Activated T-helper 1 cell treated with anti-CD3 and anti-CD28 coated beads, Interleukin-12 subunit alpha, Interleukin-12 subunit beta, Interleukin-2, Interleukin-4 antibody, amounts not matched to agents 30 ng/mL and 10 ng/mL and 1 ng/mL, durations not matched to agents 14 hours and 24 hours and 36 hours (primary cell): ENCODE data around the gene EMB. TPM values are rescaled to one million over a fixed set of nuclear protein-coding genes. Genes with fewer than 3 reads are reported as not detected.
"Not testable (repeated sequence)": the region's sequence is repeated elsewhere in the genome, so short reads cannot be mapped to it uniquely, and the experiment has no call there.

Experiments
- DNase-seq: peaks from one replicate; pipeline ENCODE4 v3.0.0; 2021; ENCODE audit warnings: low spot score
- H3K27ac Mint-ChIP-seq: one replicate; pipeline ENCODE4 v1.8.0; 2021; ENCODE audit warnings: mild to moderate bottlenecking, mixed read lengths
- H3K27me3 Mint-ChIP-seq: one replicate; pipeline ENCODE4 v1.8.0; 2022; ENCODE audit warnings: mild to moderate bottlenecking, moderate library complexity, mixed read lengths; ENCODE audit not compliant: insufficient read depth
- H3K36me3 Mint-ChIP-seq: one replicate; pipeline ENCODE4 v1.8.0; 2021; ENCODE audit warnings: low read depth, mixed read lengths
- H3K4me1 Mint-ChIP-seq: one replicate; pipeline ENCODE4 v1.8.0; 2021; ENCODE audit warnings: low read depth, mixed read lengths
- H3K4me3 Mint-ChIP-seq: one replicate; pipeline ENCODE4 v1.8.0; 2021; ENCODE audit warnings: mild to moderate bottlenecking, moderate library complexity, mixed read lengths
- H3K9me3 Mint-ChIP-seq: one replicate; pipeline ENCODE4 v1.8.0; 2021; ENCODE audit warnings: mixed read lengths
- intact Hi-C: fragments of 100-400 bp; cut with micrococcal nuclease; formaldehyde crosslinking; loops from one replicate; pipeline ENCODE4 v1.15.1; 2024
- total RNA-seq: library from RNA; stranded (reverse); gene quantifications from 2 replicates; pipeline ENCODE4 v1.2.3, GENCODE V29; 2022

EMB gene
- total RNA-seq, 1 donor from 2014 or later: 81.8 TPM

DNA sequence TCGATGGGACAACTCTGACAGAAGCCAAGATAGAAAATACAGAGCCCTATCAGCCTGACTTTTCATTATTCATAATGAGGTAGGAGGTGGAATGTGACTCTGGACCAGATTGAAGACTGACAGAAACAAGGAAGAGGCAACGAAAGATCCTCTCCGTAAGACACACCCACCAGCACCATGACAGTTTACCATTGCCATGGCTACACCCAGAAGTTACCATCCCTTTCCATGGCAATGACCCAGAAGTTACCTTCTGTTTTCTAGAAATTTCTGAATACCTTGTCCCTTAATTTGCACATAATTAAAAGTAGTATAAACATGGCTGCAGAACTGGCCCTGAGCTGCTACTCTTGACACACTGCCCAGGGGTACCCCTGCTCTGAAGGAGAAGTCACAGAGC, 24.5 kb downstream of the EMB start:
- not testable (repeated sequence) for H3K27me3 Mint-ChIP-seq, DNase-seq, H3K4me3 Mint-ChIP-seq
- Mint-ChIP-seq H3K4me1 (peaks cover 67% of the 10 kb centered on the region), H3K27ac (peak overlapping the region; percentile 37), H3K9me3 (peaks cover 10% of the 10 kb centered on the region), H3K36me3 (peaks cover 32% of the 10 kb centered on the region)
- intact Hi-C loops: loop anchor here (2.0 kb wide), 1 partner anchor 24 kb away; the partner anchor contains the start of gene EMB

DNA sequence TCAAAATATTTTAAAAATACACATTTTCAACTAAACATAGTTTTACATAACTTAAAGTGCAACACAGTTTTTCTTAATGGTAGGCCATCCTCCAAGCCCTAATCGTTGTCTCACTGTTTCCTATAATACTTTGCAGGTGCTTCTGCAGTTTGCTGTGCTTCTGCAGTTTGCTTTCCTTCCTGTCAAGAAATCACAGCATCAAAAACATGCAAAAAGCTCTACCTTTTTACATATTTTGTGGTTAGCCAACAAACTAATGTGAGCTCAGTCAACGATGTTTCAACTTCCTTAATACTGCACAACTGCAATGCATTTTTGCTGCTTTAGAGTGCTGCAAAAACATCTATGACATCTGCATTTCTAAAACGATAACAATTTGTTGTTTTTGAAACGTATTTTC, 25.2 kb downstream of the EMB start:
- peaks cover 30% of the 10 kb centered on the region for H3K36me3 Mint-ChIP-seq
- H3K9me3 Mint-ChIP-seq: peaks cover 8% of the 10 kb centered on the region
- H3K4me3 Mint-ChIP-seq: peak overlapping the region; percentile 12
- intact Hi-C loops: loop anchor here (2.0 kb wide), 1 partner anchor 25 kb away; the partner anchor contains the start of gene EMB
- H3K27me3 Mint-ChIP-seq: no peaks in the 10 kb centered on the region
- DNase-seq: peak; percentile 28
- H3K27ac Mint-ChIP-seq: no peak overlapping the region
- H3K4me1 Mint-ChIP-seq: peaks cover 67% of the 10 kb centered on the region

DNA sequence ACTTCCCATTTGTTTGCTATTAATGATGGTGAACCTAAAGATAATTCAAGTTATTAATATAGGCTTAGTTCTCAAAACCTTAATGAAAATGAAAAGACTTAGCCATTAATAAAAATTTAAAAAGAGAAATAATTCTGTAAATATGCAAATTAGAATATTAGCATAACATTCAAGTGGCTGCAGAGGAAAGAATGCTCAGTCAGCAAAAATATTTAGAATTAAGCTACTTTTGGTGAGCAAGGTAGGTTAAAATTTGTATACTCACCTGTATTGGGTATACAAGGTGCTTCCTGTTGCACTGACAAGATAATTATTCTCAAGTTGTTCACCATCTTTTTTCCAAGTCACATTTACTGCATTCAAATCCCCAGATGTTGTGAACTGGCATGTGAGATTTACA, 30.2 kb downstream of the EMB start:
- H3K27ac Mint-ChIP-seq, H3K9me3 Mint-ChIP-seq, H3K27me3 Mint-ChIP-seq, DNase-seq, intact Hi-C loops, H3K4me3 Mint-ChIP-seq: not testable (repeated sequence)
- Mint-ChIP-seq H3K4me1 (peaks cover 27% of the 10 kb centered on the region), H3K36me3 (peaks cover 35% of the 10 kb centered on the region)

DNA sequence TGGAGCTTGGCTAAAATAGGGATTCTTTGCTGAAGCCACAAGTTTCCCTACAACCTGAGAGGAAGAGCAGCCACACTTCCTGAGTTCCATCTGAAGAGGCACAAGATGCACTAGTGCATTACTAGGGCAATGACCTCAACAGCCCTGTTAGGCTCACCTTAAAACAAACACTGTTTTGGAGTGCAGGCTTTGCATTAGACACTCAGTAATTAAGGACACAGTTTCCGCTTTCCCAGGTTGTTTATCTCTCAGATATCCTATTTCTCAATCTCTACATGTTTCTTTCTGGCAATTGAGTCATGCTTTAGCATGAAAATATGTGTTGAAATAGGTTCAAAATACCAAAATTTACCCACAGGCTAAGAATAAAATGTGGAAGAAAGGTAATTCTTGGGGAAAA, 34.2 kb downstream of the EMB start:
- Mint-ChIP-seq H3K36me3 (peaks cover 37% of the 10 kb centered on the region), H3K9me3 (no peaks in the 10 kb centered on the region), H3K27ac (no peak overlapping the region), H3K27me3 (no peaks in the 10 kb centered on the region), H3K4me3 (no peak overlapping the region), H3K4me1 (no peaks in the 10 kb centered on the region)
- no peak for DNase-seq
- intact Hi-C loops: no loop called here

DNA sequence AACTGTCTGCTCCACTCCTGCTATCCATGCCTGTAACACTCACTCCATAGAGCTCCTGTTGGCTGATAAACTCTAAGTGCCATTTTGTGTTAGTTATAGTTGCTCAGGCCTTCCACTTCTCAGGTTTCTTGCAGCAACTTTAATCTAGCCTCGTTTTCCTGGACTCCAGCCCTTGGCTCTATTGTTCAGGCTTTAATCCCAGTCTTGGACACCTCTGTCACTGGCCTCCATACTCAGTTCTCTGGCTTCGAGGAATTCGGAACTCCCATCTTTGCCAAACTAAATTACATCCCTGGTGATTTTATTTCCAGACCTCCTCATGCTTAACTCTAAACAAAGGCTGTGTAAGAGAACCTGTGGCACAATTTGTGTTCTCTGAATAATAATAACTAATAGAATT, 39.8 kb downstream of the EMB start:
- H3K27me3 Mint-ChIP-seq: no peaks in the 10 kb centered on the region
- H3K4me3 Mint-ChIP-seq: no peak overlapping the region
- H3K4me1 Mint-ChIP-seq: peaks cover 5% of the 10 kb centered on the region
- H3K9me3 Mint-ChIP-seq: no peaks in the 10 kb centered on the region
- H3K27ac Mint-ChIP-seq: no peak overlapping the region
- intact Hi-C loops: no loop called here
- no peak for DNase-seq
- H3K36me3 Mint-ChIP-seq: peaks cover 36% of the 10 kb centered on the region

DNA sequence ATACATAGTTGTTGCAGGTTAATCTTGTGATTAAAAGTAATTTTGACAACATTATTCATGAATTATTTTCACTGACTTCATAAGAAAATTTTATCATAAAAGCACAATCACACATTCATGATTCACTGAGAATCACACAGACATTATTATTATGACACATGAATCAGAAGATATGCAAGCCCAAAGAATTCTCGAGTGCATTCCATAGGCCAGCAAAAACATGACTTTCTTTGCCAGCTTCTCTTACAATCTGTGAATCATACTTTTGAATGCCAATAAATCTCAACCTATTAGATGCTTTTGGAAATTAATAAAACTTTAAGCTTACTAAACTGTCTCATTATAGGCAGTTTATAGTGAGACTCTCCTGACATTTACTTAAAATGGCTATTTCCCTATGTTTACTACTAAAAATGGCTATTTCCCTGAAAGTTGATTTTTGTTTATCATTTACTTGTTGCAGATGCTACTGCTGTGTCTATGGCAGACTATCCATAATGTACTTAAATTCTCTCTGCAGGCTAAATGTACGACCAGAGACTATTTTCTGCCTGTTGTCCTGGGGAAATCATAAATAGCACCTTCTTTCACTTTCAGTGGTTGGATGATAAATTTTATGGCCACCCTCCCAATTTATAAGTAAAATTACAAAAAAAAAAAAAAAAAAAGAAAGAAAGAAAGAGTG, 47.0 kb downstream of the EMB start:
- H3K27ac Mint-ChIP-seq, intact Hi-C loops, H3K4me1 Mint-ChIP-seq, H3K27me3 Mint-ChIP-seq, H3K4me3 Mint-ChIP-seq, DNase-seq: not testable (repeated sequence)
- Mint-ChIP-seq H3K9me3 (peaks cover 11% of the 10 kb centered on the region), H3K36me3 (peaks cover 46% of the 10 kb centered on the region)

DNA sequence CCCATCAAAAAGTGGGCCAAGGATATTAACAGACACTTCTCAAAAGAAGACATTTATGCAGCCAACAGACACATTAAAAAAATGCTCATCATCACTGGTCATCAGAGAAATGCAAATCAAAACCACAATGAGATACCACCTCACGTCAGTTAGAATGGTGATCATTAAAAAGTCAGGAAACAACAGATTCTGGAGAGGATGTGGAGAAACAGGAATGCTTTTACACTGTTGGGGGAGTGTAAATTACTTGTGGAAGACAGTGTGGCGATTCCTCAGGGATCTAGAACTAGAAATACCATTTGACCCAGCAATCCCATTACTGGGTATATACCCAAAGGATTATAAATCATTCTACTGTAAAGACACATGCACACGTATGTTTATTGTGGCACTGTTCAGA, 48.8 kb downstream of the EMB start:
- H3K4me1 Mint-ChIP-seq, H3K4me3 Mint-ChIP-seq, intact Hi-C loops, H3K27ac Mint-ChIP-seq, DNase-seq, H3K27me3 Mint-ChIP-seq: not testable (repeated sequence)
- H3K36me3 Mint-ChIP-seq: peaks cover 58% of the 10 kb centered on the region
- H3K9me3 Mint-ChIP-seq: peaks cover 15% of the 10 kb centered on the region

DNA sequence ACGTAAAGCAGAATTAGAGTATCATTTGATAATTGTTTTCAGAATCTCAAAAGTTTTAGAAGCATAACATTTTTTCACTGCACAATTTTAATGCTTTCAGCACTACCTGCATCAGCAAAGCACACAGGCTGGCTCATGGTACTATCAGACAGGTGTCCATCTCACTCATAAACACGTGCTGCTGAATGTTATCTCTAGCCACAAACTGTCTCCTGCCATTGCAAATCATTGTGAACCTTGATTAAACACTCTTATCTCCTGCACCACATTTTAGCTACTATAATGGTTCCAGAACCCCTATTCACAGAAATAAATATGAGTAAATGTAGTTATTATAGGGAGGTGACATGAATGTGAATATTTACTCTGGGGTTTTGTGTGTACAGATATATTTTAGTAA, 56.7 kb downstream of the EMB start:
- H3K4me1 Mint-ChIP-seq, H3K27ac Mint-ChIP-seq, DNase-seq, H3K27me3 Mint-ChIP-seq, H3K9me3 Mint-ChIP-seq, H3K4me3 Mint-ChIP-seq, intact Hi-C loops: not testable (repeated sequence)
- H3K36me3 Mint-ChIP-seq: peaks cover 43% of the 10 kb centered on the region

DNA sequence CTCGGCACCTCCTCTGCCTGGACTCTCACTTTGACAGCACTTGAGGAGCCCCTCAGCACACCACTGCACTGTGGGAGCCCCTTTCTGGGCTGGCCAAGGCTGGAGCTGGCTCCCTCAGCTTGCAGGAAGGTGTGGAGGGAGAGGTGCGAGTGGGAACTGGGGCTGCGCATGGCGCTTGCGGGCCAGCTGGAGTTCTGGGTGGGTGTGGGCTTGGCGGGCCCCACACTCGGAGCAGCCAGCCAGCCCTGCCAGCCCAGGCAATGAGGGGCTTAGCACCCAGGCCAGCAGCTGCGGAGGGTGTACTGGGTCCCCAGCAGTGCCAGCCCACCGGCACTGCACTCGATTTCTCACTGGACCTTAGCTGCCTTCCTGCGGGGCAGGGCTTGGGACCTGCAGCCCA, 64.4 kb downstream of the EMB start:
- H3K4me3 Mint-ChIP-seq, DNase-seq, intact Hi-C loops, H3K27ac Mint-ChIP-seq, H3K27me3 Mint-ChIP-seq: not testable (repeated sequence)
- Mint-ChIP-seq H3K9me3 (peaks cover 13% of the 10 kb centered on the region), H3K36me3 (peaks cover 35% of the 10 kb centered on the region), H3K4me1 (peaks cover 11% of the 10 kb centered on the region)

DNA sequence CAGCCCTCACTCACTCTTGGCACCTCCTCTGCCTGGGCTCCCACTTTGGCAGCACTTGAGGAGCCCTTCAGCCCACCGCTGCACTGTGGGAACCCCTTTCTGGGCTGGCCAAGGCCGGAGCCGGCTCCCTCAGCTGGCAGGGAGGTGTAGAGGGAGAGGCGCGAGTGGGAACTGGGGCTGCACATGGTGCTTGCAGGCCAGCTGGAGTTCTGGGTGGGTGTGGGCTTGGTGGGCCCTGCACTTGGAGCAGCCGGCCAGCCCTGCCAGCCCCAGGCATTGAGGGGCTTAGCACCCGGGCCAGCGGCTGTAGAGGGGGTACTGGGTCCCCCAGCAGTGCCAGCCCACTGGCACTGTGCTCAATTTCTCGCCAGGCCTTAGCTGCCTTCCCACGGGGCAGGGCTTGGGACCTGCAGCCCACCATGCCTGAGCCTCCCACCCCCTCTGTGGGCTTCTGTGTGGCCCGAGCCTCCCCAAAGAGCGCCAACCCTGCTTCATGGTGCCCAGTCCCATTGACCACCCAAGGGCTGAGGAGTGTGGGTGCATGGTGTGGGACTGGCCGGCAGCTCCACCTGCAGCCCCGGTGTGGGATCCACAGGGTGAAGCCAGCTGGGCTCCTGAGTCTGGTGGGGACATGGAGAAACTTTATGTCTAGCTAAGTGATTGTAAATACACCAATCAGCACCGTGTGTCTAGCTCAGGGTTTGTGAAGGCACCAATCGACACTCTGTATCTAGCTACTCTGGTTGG, 71.6 kb downstream of the EMB start:
- Mint-ChIP-seq H3K4me1 (peaks cover 12% of the 10 kb centered on the region), H3K36me3 (peaks cover 26% of the 10 kb centered on the region), H3K9me3 (peaks cover 20% of the 10 kb centered on the region)
- intact Hi-C loops, H3K27me3 Mint-ChIP-seq, H3K4me3 Mint-ChIP-seq, H3K27ac Mint-ChIP-seq, DNase-seq: not testable (repeated sequence)

DNA sequence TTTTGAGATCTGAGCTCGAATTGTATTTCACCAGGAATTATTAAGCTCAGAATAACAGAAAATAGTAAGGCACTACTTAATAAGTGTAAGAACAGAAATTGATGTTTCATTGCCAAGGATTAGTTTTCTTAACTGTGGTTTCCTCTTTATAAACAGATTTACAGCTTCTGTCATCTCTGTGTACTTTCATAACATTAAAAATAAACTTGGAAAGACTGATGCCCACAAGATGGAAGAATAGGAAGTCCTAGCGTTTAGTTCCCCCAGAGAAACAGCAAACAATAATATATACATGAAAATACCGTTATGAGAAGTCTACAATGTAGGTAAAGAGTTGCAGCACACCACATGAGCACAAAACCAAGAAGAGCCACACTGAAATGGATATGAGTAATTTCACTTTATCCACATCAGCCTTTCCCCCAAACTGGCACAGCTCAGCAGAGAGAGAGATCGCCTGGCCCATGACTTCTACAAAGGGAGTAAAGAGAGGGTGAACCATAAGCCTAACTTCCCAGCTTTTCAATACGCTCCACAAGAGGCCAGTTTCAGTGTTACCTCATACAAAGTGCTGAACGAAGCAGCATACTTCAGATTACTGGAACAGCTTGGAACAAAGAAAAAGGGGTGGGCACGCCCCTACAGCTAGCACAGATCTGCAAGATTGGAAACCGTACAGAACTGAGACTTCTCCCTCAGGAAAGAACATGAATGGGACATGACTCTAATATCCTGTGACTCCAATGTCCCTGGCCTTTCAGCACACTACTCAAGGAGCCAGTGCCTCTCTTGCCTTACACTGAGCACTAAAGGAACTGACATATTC, 75.4 kb downstream of the EMB start:
- Mint-ChIP-seq H3K9me3 (peaks cover 24% of the 10 kb centered on the region), H3K27me3 (no peaks in the 10 kb centered on the region), H3K4me1 (peaks cover 30% of the 10 kb centered on the region), H3K27ac (no peak overlapping the region), H3K36me3 (peaks cover 25% of the 10 kb centered on the region), H3K4me3 (no peak overlapping the region)
- no peak for DNase-seq
- intact Hi-C loops: no loop called here

DNA sequence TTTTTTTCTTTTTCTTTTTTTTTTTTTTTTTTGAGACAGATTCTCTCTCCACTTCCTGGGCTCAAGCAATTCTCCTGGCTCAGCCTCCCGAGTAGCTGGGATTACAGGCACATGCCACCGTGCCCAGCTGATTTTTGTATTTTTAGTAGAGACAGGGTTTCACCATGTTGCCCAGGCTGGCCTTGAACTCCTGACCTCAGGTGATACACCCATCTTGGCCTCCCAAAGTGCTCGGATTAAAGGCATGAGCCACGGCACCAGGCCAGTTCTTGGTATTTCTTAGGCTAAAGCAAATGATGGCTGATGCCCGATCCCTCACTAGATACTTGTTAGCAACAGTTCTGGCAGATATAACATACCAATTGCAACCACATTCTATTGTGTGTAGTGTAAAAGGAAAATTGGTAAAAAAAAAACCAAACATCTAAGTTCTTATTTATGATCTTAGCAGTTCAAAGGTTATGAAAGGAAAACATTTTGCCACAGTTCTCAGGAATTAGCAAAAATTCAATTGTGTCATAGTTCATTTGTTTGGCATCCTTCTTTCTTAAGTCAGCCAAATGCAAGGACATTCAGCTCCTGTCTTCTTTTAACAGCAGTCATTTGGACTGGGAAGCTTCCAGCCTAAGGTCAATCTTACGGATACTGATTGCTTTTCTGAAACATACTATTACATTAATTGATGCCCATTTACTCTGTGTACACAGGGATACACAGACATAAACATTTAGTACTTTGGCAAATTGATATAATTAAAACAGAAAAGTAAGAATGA, 76.4 kb downstream of the EMB start:
- H3K4me3 Mint-ChIP-seq: peak overlapping the region; percentile 0
- intact Hi-C loops, DNase-seq, H3K27me3 Mint-ChIP-seq: not testable (repeated sequence)
- H3K4me1 Mint-ChIP-seq: peaks cover 30% of the 10 kb centered on the region
- H3K27ac Mint-ChIP-seq: peak overlapping the region; percentile 13
- peaks cover 17% of the 10 kb centered on the region for H3K9me3 Mint-ChIP-seq
- peaks cover 19% of the 10 kb centered on the region for H3K36me3 Mint-ChIP-seq
